Mesendoderm (in vitro differentiated cells): Measurements from ENCODE around the gene RIPPLY2.
"Not testable (repeated sequence)": the region's sequence is repeated elsewhere in the genome, so short reads cannot be mapped to it uniquely, and the experiment has no call there.

Experiments
- DNase-seq: peaks from one replicate; pipeline ENCODE4 v3.0.0; 2013
- H2AK5ac ChIP-seq: 2 replicates; pipeline ENCODE4 v1.6.1; 2013; ENCODE audit warnings: low read length, inconsistent platforms
- H2BK120ac ChIP-seq: 2 replicates; pipeline ENCODE4 v1.6.1; 2013; ENCODE audit warnings: low read depth, mild to moderate bottlenecking, low read length, moderate library complexity, mixed read lengths
- H2BK15ac ChIP-seq: replicated peaks from 2 replicates; pipeline ENCODE4 v1.6.1; 2013; ENCODE audit warnings: low read depth, mild to moderate bottlenecking, moderate library complexity
- H2BK5ac ChIP-seq: 2 replicates; pipeline ENCODE4 v1.6.1; 2013; ENCODE audit warnings: low read length, inconsistent platforms
- H3K18ac ChIP-seq: 2 replicates; pipeline ENCODE4 v1.6.1; 2013; ENCODE audit warnings: mild to moderate bottlenecking, low read length, mixed read lengths
- H3K23ac ChIP-seq: one replicate; pipeline ENCODE4 v1.6.1; 2013; ENCODE audit warnings: low read length
- H3K27ac ChIP-seq: 2 replicates; pipeline ENCODE4 v1.5.1; 2013; ENCODE audit warnings: low read depth, mild to moderate bottlenecking, inconsistent platforms, low read length, moderate library complexity
- H3K27me3 ChIP-seq: 2 replicates; pipeline ENCODE4 v1.6.1; 2013; ENCODE audit warnings: low read length, control low read depth, mild to moderate bottlenecking, inconsistent platforms; ENCODE audit not compliant: insufficient read depth, poor library complexity
- H3K36me3 ChIP-seq: 2 replicates; pipeline ENCODE4 v1.6.1; 2013; ENCODE audit warnings: low read length, inconsistent platforms; ENCODE audit not compliant: control insufficient read depth, insufficient read depth
- H3K4ac ChIP-seq: one replicate; pipeline ENCODE4 v1.6.1; 2013; ENCODE audit warnings: low read depth, mild to moderate bottlenecking, low read length, moderate library complexity
- H3K4me1 ChIP-seq: 2 replicates; pipeline ENCODE4 v1.6.1; 2013; ENCODE audit warnings: low read depth, low read length, inconsistent platforms; ENCODE audit not compliant: control insufficient read depth
- H3K4me2 ChIP-seq: 2 replicates; pipeline ENCODE4 v1.6.1; 2013; ENCODE audit warnings: low read length
- H3K4me3 ChIP-seq: 2 replicates; pipeline ENCODE4 v1.5.1; 2013; ENCODE audit warnings: mild to moderate bottlenecking, low read length
- H3K56ac ChIP-seq: one replicate; pipeline ENCODE4 v1.6.1; 2013; ENCODE audit warnings: low read length
- H3K79me1 ChIP-seq: 2 replicates; pipeline ENCODE4 v1.6.1; 2013; ENCODE audit warnings: low read length, inconsistent platforms
- H3K79me2 ChIP-seq: 2 replicates; pipeline ENCODE4 v1.6.1; 2013; ENCODE audit warnings: mild to moderate bottlenecking, low read length; ENCODE audit not compliant: control insufficient read depth, insufficient read depth
- H3K9ac ChIP-seq: 2 replicates; pipeline ENCODE4 v1.6.1; 2013; ENCODE audit warnings: low read length, inconsistent platforms
- H4K5ac ChIP-seq: one replicate; pipeline ENCODE4 v1.6.1; 2013; ENCODE audit warnings: low read length
- H4K8ac ChIP-seq: one replicate; pipeline ENCODE4 v1.6.1; 2013; ENCODE audit warnings: low read depth, mild to moderate bottlenecking, control low read depth, low read length, moderate library complexity
- WGBS: extraction: QIAGEN DNeasy Blood & Tissue Kit; methylation state at CpG from one replicate; pipeline ENCODE4 v1.1.7; 2013; ENCODE audit warnings: low lambda C conversion rate, missing lambda C conversion rate; ENCODE audit not compliant: insufficient coverage; ENCODE audit errors: extremely low coverage; 5-methylcytosine and 5-hydroxymethylcytosine counted together

RIPPLY2 gene

DNA sequence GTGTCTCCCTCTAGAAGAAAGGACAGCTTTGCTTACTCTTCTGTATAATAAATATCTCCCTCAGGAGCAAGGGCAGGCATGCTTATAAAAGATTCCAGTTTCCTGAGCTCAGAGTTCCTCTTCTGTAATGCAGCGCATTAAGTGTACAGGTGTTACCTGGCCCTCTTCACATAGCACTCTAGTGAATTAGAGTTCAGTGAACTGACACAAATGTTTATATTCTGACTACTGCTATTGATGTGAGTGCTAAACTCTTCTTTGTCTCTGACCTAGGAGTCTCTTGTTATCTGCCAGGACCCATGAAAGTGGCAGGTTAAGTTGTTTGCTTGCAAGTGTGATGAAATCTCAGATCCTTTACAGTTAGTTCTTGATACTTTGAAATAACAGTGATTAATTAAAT lies 39.9 kb downstream of the RIPPLY2 start:
- Histone ChIP-seq H3K18ac (no peak overlapping the region), H4K8ac (no peak overlapping the region), H3K79me1 (no peaks in the 10 kb centered on the region), H3K27me3 (no peaks in the 10 kb centered on the region), H3K79me2 (no peaks in the 10 kb centered on the region), H3K4me3 (no peak overlapping the region), H3K36me3 (no peaks in the 10 kb centered on the region), H3K4ac (no peak overlapping the region), H3K23ac (no peak overlapping the region), H3K9ac (no peak overlapping the region), H3K56ac (no peak overlapping the region), H2BK120ac (no peak overlapping the region), H3K4me1 (no peaks in the 10 kb centered on the region), H2BK15ac (no peak overlapping the region), H3K4me2 (no peak overlapping the region), H2BK5ac (no peak overlapping the region), H2AK5ac (no peak overlapping the region), H4K5ac (no peak overlapping the region), H3K27ac (no peak overlapping the region)
- no peak for DNase-seq
- whole genome bisulfite sequencing = no CpG with 5 or more reads among the region's 1 CpG

DNA sequence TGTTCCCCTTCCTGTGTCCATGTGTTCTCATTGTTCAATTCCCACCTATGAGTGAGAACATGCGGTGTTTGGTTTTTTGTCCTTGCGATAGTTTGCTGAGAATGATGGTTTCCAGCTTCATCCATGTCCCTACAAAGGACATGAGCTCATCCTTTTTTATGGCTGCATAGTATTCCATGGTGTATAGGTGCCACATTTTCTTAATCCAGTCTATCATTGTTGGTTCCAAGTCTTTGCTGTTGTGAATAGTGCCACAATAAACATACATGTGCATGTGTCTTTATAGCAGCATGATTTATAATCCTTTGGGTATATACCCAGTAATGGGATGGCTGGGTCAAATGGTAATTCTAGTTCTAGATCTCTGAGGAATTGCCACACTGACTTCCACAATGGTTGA lies 43.9 kb downstream of the RIPPLY2 start:
- not testable (repeated sequence) for H3K79me1 ChIP-seq, H3K27me3 ChIP-seq, H3K56ac ChIP-seq, H2AK5ac ChIP-seq, H3K36me3 ChIP-seq, H4K5ac ChIP-seq, H3K79me2 ChIP-seq, H2BK120ac ChIP-seq, H2BK5ac ChIP-seq, H3K4me3 ChIP-seq, DNase-seq, H4K8ac ChIP-seq, H3K4ac ChIP-seq, H3K4me2 ChIP-seq, H3K23ac ChIP-seq, H3K9ac ChIP-seq, H3K27ac ChIP-seq, H2BK15ac ChIP-seq, H3K4me1 ChIP-seq, H3K18ac ChIP-seq
- WGBS = no CpG with 5 or more reads among the region's 2 CpGs

DNA sequence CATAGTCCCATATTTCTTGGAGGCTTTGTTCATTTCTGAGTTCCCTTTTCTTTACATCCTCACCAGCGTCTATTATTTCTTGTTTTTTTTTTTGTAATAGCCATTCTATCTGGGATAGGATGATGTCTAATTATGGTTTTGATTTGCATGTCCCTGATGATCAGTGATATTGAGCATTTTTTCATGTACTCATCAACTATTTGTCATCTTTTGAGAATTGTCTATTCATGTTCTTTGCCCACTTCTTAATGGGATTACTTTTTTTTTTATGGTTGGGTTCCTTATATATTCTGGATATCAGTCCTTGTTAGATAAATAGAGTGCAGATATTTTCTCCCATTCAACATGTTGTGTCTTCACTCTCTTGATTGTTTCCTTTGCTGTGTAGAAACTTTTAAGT lies 48.5 kb downstream of the RIPPLY2 start:
- no peak overlapping the region for H2AK5ac ChIP-seq
- no peak overlapping the region for H2BK120ac ChIP-seq
- H3K79me2 ChIP-seq = peaks cover 4% of the 10 kb centered on the region
- H3K23ac ChIP-seq = no peak overlapping the region
- H3K27ac ChIP-seq = no peak overlapping the region
- no peak for DNase-seq
- H3K18ac ChIP-seq = no peak overlapping the region
- H3K36me3 ChIP-seq = no peaks in the 10 kb centered on the region
- no peak overlapping the region for H3K4me3 ChIP-seq
- no peak overlapping the region for H2BK5ac ChIP-seq
- no peak overlapping the region for H3K4ac ChIP-seq
- H3K4me1 ChIP-seq = no peaks in the 10 kb centered on the region
- H3K79me1 ChIP-seq = peaks cover 10% of the 10 kb centered on the region
- H4K5ac ChIP-seq = no peak overlapping the region
- H3K9ac ChIP-seq = no peak overlapping the region
- no CpG with 5 or more reads among the region's 1 CpG for WGBS
- H3K56ac ChIP-seq = no peak overlapping the region
- H4K8ac ChIP-seq = no peak overlapping the region
- H2BK15ac ChIP-seq = no peak overlapping the region
- H3K27me3 ChIP-seq = no peaks in the 10 kb centered on the region
- no peak overlapping the region for H3K4me2 ChIP-seq

DNA sequence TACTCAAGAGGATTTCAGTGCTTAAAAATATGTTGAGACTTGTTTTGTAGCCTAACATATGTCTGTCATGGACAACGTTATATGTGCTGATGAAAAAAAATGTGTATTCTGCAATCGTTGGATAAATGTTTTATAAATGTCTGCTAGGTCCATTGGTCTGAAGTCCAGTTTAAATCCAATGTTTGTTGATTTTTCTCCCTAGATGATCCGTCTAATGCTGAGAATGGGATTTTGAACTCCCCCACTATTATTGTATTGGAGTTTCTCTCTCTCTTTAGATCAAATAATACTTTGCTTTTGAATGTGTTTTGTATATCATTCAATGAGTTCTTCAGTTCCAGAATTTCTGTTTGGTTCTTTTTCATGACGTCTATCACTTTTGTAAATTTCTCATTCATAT lies 51.2 kb downstream of the RIPPLY2 start:
- H2BK120ac ChIP-seq = no peak overlapping the region
- H3K9ac ChIP-seq = no peak overlapping the region
- H3K4me3 ChIP-seq = no peak overlapping the region
- H2BK15ac ChIP-seq = no peak overlapping the region
- peaks cover 10% of the 10 kb centered on the region for H3K79me1 ChIP-seq
- H3K27ac ChIP-seq = no peak overlapping the region
- no peaks in the 10 kb centered on the region for H3K27me3 ChIP-seq
- WGBS = no CpG with 5 or more reads among the region's 4 CpGs
- no peak for DNase-seq
- H3K4me1 ChIP-seq = no peaks in the 10 kb centered on the region
- peaks cover 4% of the 10 kb centered on the region for H3K79me2 ChIP-seq
- H2BK5ac ChIP-seq = no peak overlapping the region
- H3K4ac ChIP-seq = no peak overlapping the region
- H3K56ac ChIP-seq = no peak overlapping the region
- H3K36me3 ChIP-seq = no peaks in the 10 kb centered on the region
- no peak overlapping the region for H3K23ac ChIP-seq
- H4K5ac ChIP-seq = no peak overlapping the region
- no peak overlapping the region for H3K18ac ChIP-seq
- no peak overlapping the region for H2AK5ac ChIP-seq
- H3K4me2 ChIP-seq = no peak overlapping the region
- H4K8ac ChIP-seq = no peak overlapping the region

DNA sequence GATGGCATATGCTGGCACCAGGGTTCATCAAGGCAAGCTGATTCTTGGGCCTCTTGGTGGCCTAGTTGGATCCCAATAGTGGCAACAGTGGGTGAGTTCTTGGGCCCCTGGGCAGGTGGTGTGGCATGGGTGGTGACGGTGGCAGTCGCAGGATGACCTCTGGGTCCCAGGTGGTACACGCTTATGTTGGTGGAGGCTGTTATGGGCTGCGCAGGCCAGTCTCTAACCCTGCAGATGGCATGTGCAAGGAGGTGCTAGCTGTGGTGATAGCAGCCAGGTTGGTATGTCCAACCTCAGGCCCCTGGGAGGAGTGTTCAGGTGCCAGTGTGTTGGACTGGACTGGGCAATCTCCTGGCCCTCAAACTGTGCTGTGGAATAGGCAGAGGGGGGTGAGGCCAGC lies 52.5 kb downstream of the RIPPLY2 start:
- DNase-seq = no peak
- Histone ChIP-seq H4K8ac (no peak overlapping the region), H3K56ac (no peak overlapping the region), H3K4me3 (no peak overlapping the region), H2BK15ac (no peak overlapping the region), H3K79me2 (peaks cover 4% of the 10 kb centered on the region), H2BK120ac (no peak overlapping the region), H3K79me1 (peaks cover 10% of the 10 kb centered on the region), H3K4ac (no peak overlapping the region), H3K4me1 (no peaks in the 10 kb centered on the region), H2BK5ac (no peak overlapping the region), H3K4me2 (no peak overlapping the region), H3K18ac (no peak overlapping the region), H2AK5ac (no peak overlapping the region), H3K27me3 (no peaks in the 10 kb centered on the region), H3K9ac (no peak overlapping the region), H3K23ac (no peak overlapping the region), H3K27ac (no peak overlapping the region), H4K5ac (no peak overlapping the region), H3K36me3 (no peaks in the 10 kb centered on the region)
- no CpG with 5 or more reads among the region's 4 CpGs for WGBS
